Naive thymus-derived CD8-positive, alpha-beta T cell (primary cell): ENCODE measurements around the gene BCAS1. TPM values are rescaled to one million over a fixed set of nuclear protein-coding genes. Genes with fewer than 3 reads are reported as not detected.
"Not testable (repeated sequence)": the region's sequence is repeated elsewhere in the genome, so short reads cannot be mapped to it uniquely, and the experiment has no call there.

Experiments
- ATAC-seq, 2 donors: fragments of 150-1000 bp; cut with Tn5 transposase in 1 of 2; sonication (Bioruptor Pico), chemical (Tn5 transposase) in 1 of 2; 1 replicate in 1 of 2; 2 replicates in 1 of 2; pipeline ENCODE4 v1.10.0; 2021; ENCODE audit warnings: mild to moderate bottlenecking in 2 of 2, moderate library complexity in 2 of 2
- POLR2A ChIA-PET: fragments of 350-600 bp; sonication (Branson Sonifier 250); formaldehyde crosslinking; loops from one replicate; lab custom pipeline; 2021; ENCODE audit warnings: antibody characterized with exemption; lab: Charles Lee
- DNase-seq, 10 donors: peaks; one replicate each; pipeline versions ENCODE4 v3.0.0 to v3.0.0-alpha.2; 2020 to 2022
- H3K27ac Mint-ChIP-seq, 10 donors: one replicate each; pipeline ENCODE4 v1.8.0; 2020 to 2022; ENCODE audit warnings: mild to moderate bottlenecking in 10 of 10, mixed read lengths in 10 of 10, moderate library complexity in 4 of 10, inconsistent platforms in 1 of 10
- H3K27me3 Mint-ChIP-seq, 5 donors: one replicate each; pipeline ENCODE4 v1.8.0; 2021 to 2022; ENCODE audit warnings: mixed read lengths in 5 of 5
- H3K36me3 Mint-ChIP-seq, 3 donors: one replicate each; pipeline ENCODE4 v1.8.0; 2020 to 2022; ENCODE audit warnings: mixed read lengths in 3 of 3, mild to moderate bottlenecking in 2 of 3, inconsistent platforms in 1 of 3
- H3K4me1 Mint-ChIP-seq, 4 donors: one replicate each; pipeline ENCODE4 v1.8.0; 2021 to 2022; ENCODE audit warnings: mixed read lengths in 4 of 4
- H3K4me3 Mint-ChIP-seq, 10 donors: one replicate each; pipeline ENCODE4 v1.8.0; 2020 to 2022; ENCODE audit warnings: mild to moderate bottlenecking in 10 of 10, mixed read lengths in 10 of 10, moderate library complexity in 6 of 10, inconsistent platforms in 1 of 10
- H3K9me3 Mint-ChIP-seq, 9 donors: one replicate each; pipeline ENCODE4 v1.8.0; 2020 to 2022; ENCODE audit warnings: mixed read lengths in 9 of 9, mild to moderate bottlenecking in 3 of 9, inconsistent platforms in 1 of 9, moderate library complexity in 1 of 9
- polyA plus RNA-seq, 3 donors: library from polyadenylated mRNA; unstranded; fragments of 300-500 nt; fragmentation: Illumina TruSeq; gene quantifications; one replicate each; pipeline ENCODE4 v1.2.3, GENCODE V29; 2021
- total RNA-seq, 8 experiments: library from RNA in 2 of 8; stranded (reverse) in 2 of 8; gene quantifications; one replicate each; pipeline ENCODE4 v1.2.3 and lab custom pipeline; 2021 to 2026

Gene BCAS1
- total and polyA plus RNA-seq, 5 experiments from 2014 or later: not detected

GRCh38 chr20:53938739-53939138, 131.7 kb downstream of the BCAS1 start:
- Mint-ChIP-seq H3K27ac (peak overlapping the region in 3 of 10 donors; percentile 17 to 63 (median 43)), H3K4me1 (peaks cover 23 to 85% (median 43%) of the 10 kb centered on the region in 4 donors)
- POLR2A ChIA-PET: interaction anchor here (0.6 to 1.9 kb wide), 3 partner anchors 66 to 359 kb away, joined by 3 to 4 read pairs (median 4); no protein-coding TSS in a partner anchor

GRCh38 chr20:53937929-53938367, 132.4 kb downstream of the BCAS1 start:
- ATAC-seq (no peak), DNase-seq (no peak)
- Mint-ChIP-seq H3K36me3 (no peaks in the 10 kb centered on the region), H3K9me3 (no peaks in the 10 kb centered on the region), H3K4me1 (peaks cover 27 to 87% (median 44%) of the 10 kb centered on the region in 4 donors), H3K27me3 (no peaks in the 10 kb centered on the region), H3K4me3 (peak overlapping the region in 1 of 10 donors; percentile 3), H3K27ac (peak overlapping the region in 7 of 10 donors; percentile 12 to 90 (median 63))
- POLR2A ChIA-PET: interaction anchor here (0.6 to 1.2 kb wide), 2 partner anchors 250 to 328 kb away, joined by 3 read pairs; no protein-coding TSS in a partner anchor

More at GRCh38 chr20:53938739-53939138, 131.7 kb downstream of the BCAS1 start:
- no peaks in the 10 kb centered on the region for H3K9me3 Mint-ChIP-seq
- H3K36me3 Mint-ChIP-seq: no peaks in the 10 kb centered on the region
- DNase-seq: no peak
- no peak for ATAC-seq
- no peaks in the 10 kb centered on the region for H3K27me3 Mint-ChIP-seq
- no peak overlapping the region for H3K4me3 Mint-ChIP-seq

GRCh38 chr20:53937339-53937741, 133.1 kb downstream of the BCAS1 start:
- peak overlapping the region in 2 of 10 donors; percentile 12 to 64 for H3K27ac Mint-ChIP-seq
- POLR2A ChIA-PET: interaction anchor here (1.2 kb wide), 1 partner anchor 328 kb away, joined by 3 read pairs; no protein-coding TSS in a partner anchor
- no peaks in the 10 kb centered on the region for H3K36me3 Mint-ChIP-seq
- peaks cover 27 to 84% (median 43%) of the 10 kb centered on the region in 4 donors for H3K4me1 Mint-ChIP-seq
- no peak overlapping the region for H3K4me3 Mint-ChIP-seq
- H3K27me3 Mint-ChIP-seq: no peaks in the 10 kb centered on the region
- no peak for ATAC-seq
- no peaks in the 10 kb centered on the region for H3K9me3 Mint-ChIP-seq
- no peak for DNase-seq

GRCh38 chr20:53935344-53936084, 134.9 kb downstream of the BCAS1 start:
- POLR2A ChIA-PET: interaction anchor here (0.5 to 2.4 kb wide), 11 partner anchors 12 to 360 kb away, joined by 3 to 13 read pairs (median 7); partner anchors contain the start of gene ZNF217
- Mint-ChIP-seq H3K36me3 (no peaks in the 10 kb centered on the region), H3K4me1 (peaks cover 27 to 80% (median 48%) of the 10 kb centered on the region in 4 donors), H3K4me3 (peak overlapping the region in 9 of 10 donors; percentile 64 to 80 (median 75)), H3K27me3 (no peaks in the 10 kb centered on the region), H3K27ac (peak overlapping the region; percentile 41 to 95 (median 90)), H3K9me3 (no peaks in the 10 kb centered on the region)
- ATAC-seq: no peak
- DNase-seq: no peak

GRCh38 chr20:53934421-53935343, 135.7 kb downstream of the BCAS1 start:
- H3K27me3 Mint-ChIP-seq: no peaks in the 10 kb centered on the region
- DNase-seq: peak in 3 of 10 donors; percentile 24 to 31 (median 28)
- POLR2A ChIA-PET: interaction anchor here (0.5 to 2.4 kb wide), 17 partner anchors 11 to 525 kb away, joined by 3 to 13 read pairs (median 5); partner anchors contain the start of gene ZNF217
- H3K4me1 Mint-ChIP-seq: peaks cover 30 to 80% (median 47%) of the 10 kb centered on the region in 4 donors
- H3K4me3 Mint-ChIP-seq: peak overlapping the region; percentile 38 to 80 (median 74)
- H3K9me3 Mint-ChIP-seq: no peaks in the 10 kb centered on the region
- H3K36me3 Mint-ChIP-seq: no peaks in the 10 kb centered on the region
- peak; percentile 69 to 73 for ATAC-seq
- peak overlapping the region; percentile 41 to 94 (median 78) for H3K27ac Mint-ChIP-seq

- Mint-ChIP-seq H3K4me3 (peak overlapping the region in 5 of 10 donors; percentile 7 to 38 (median 23)), H3K27ac (peak overlapping the region in 5 of 10 donors; percentile 9 to 94 (median 32)), H3K36me3 (no peaks in the 10 kb centered on the region), H3K4me1 (peaks cover 30 to 72% (median 43%) of the 10 kb centered on the region in 4 donors), H3K27me3 (no peaks in the 10 kb centered on the region), H3K9me3 (no peaks in the 10 kb centered on the region)
- POLR2A ChIA-PET: interaction anchor here (0.7 to 2.0 kb wide), 5 partner anchors 10 to 357 kb away, joined by 3 to 8 read pairs (median 4); no protein-coding TSS in a partner anchor
- ATAC-seq (no peak), DNase-seq (no peak)
Observed at GRCh38 chr20:53933232-53933846, 137.1 kb downstream of the BCAS1 start.

- POLR2A ChIA-PET: interaction anchor here (0.9 to 2.0 kb wide), 3 partner anchors 9 to 356 kb away, joined by 3 to 8 read pairs (median 5); no protein-coding TSS in a partner anchor
Observed at GRCh38 chr20:53932655-53933192, 137.7 kb downstream of the BCAS1 start.

GRCh38 chr20:53931597-53931996, 138.8 kb downstream of the BCAS1 start:
- Mint-ChIP-seq H3K9me3 (no peaks in the 10 kb centered on the region), H3K4me3 (no peak overlapping the region), H3K4me1 (peaks cover 33 to 69% (median 45%) of the 10 kb centered on the region in 4 donors), H3K27me3 (no peaks in the 10 kb centered on the region), H3K36me3 (no peaks in the 10 kb centered on the region), H3K27ac (peak overlapping the region in 1 of 10 donors; percentile 42)
- DNase-seq: no peak
- POLR2A ChIA-PET: interaction anchor here (0.6 to 1.6 kb wide), 2 partner anchors 8 to 177 kb away, joined by 3 read pairs; no protein-coding TSS in a partner anchor
- no peak for ATAC-seq

More at GRCh38 chr20:53932655-53933192, 137.7 kb downstream of the BCAS1 start:
- ATAC-seq, H3K27me3 Mint-ChIP-seq, DNase-seq, H3K4me3 Mint-ChIP-seq, H3K36me3 Mint-ChIP-seq, H3K9me3 Mint-ChIP-seq, H3K27ac Mint-ChIP-seq: not testable (repeated sequence)
- H3K4me1 Mint-ChIP-seq: peaks cover 28 to 68% (median 40%) of the 10 kb centered on the region in 4 donors

- peak overlapping the region in 8 of 10 donors; percentile 0 to 59 (median 54) for H3K27ac Mint-ChIP-seq
- POLR2A ChIA-PET: interaction anchor here (1.6 kb wide), 1 partner anchor 9 kb away, joined by 3 read pairs; no protein-coding TSS in a partner anchor
- H3K36me3 Mint-ChIP-seq: no peaks in the 10 kb centered on the region
- DNase-seq (no peak), ATAC-seq (no peak)
- H3K4me3 Mint-ChIP-seq: no peak overlapping the region
- H3K9me3 Mint-ChIP-seq: no peaks in the 10 kb centered on the region
- no peaks in the 10 kb centered on the region for H3K27me3 Mint-ChIP-seq
- peaks cover 33 to 73% (median 47%) of the 10 kb centered on the region in 4 donors for H3K4me1 Mint-ChIP-seq
Observed at GRCh38 chr20:53930651-53931504, 139.5 kb downstream of the BCAS1 start.

GRCh38 chr20:53929974-53930650, 140.3 kb downstream of the BCAS1 start:
- ATAC-seq: no peak
- H3K4me1 Mint-ChIP-seq: peaks cover 28 to 70% (median 40%) of the 10 kb centered on the region in 4 donors
- no peak overlapping the region for H3K4me3 Mint-ChIP-seq
- POLR2A ChIA-PET: interaction anchor here (0.7 to 1.6 kb wide), 3 partner anchors 10 to 13 kb away, joined by 3 to 4 read pairs (median 3); no protein-coding TSS in a partner anchor
- no peaks in the 10 kb centered on the region for H3K9me3 Mint-ChIP-seq
- DNase-seq: no peak
- peak overlapping the region in 8 of 10 donors; percentile 0 to 59 (median 24) for H3K27ac Mint-ChIP-seq
- H3K27me3 Mint-ChIP-seq: no peaks in the 10 kb centered on the region
- no peaks in the 10 kb centered on the region for H3K36me3 Mint-ChIP-seq
